Measurements from ENCODE around the gene CEP89.
"Not testable (repeated sequence)": the region's sequence is repeated elsewhere in the genome, so short reads cannot be mapped to it uniquely, and the experiment has no call there.

The CEP89 gene

DNA sequence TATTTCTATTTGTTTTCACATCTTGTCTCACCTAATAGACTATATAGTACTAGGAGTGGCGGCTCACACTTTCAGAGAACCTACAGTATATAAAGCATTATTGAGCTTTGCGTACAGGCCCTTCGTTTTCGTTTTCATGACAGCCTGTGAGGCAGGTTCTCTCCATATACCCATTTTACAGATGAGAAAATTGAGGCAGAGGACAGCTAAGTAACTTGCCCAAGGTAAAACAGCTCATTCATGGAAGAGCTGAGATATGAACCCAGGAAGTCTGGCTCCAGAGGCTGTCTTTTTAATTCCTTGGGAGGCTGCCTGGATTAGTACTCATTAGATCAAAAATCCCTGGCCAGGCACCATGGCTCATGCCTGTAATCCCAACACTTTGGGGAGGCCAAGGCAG is 29.2 kb upstream of the CEP89 start:
- Histone ChIP-seq H4K20me1 (ENCODE audit: insufficient read depth, low read length) (no peaks in the 10 kb centered on the region), H3K4me2 (ENCODE audit: low read length) (no peak overlapping the region), H3K79me2 (ENCODE audit: low read length) (no peaks in the 10 kb centered on the region), H3K9me3 (ENCODE audit: insufficient read depth, low read length) (no peaks in the 10 kb centered on the region), H3K27ac (ENCODE audit: low read length) (no peak overlapping the region), H2AFZ (ENCODE audit: low read depth, low read length) (no peak overlapping the region), H3K4me3 (ENCODE audit: low read length) (no peak overlapping the region), H3K4me1 (ENCODE audit: low read length) (no peaks in the 10 kb centered on the region), H3K27me3 (ENCODE audit: low read depth, low read length) (no peaks in the 10 kb centered on the region), H3K36me3 (replicated peaks; ENCODE audit: low read depth, low read length) (no peaks in the 10 kb centered on the region), H3K9ac (ENCODE audit: low read length) (no peak overlapping the region)
- no peak for TF ChIP-seq CTCF (IDR thresholded peaks at IDR 0.05; ENCODE audit: low read depth, low read length)
- no peak for TF ChIP-seq EZH2phosphoT487 (IDR thresholded peaks at IDR 0.05; ENCODE audit: low read depth)

GRCh38 chr19:33000510-33000909 is 28.8 kb upstream of the CEP89 start:
- no peak overlapping the region for H3K4me3 ChIP-seq (ENCODE audit: low read length)
- H3K4me1 ChIP-seq (ENCODE audit: low read length): no peaks in the 10 kb centered on the region
- no peak for TF ChIP-seq EZH2phosphoT487 (IDR thresholded peaks at IDR 0.05; ENCODE audit: low read depth)
- no peak for TF ChIP-seq CTCF (IDR thresholded peaks at IDR 0.05; ENCODE audit: low read depth, low read length)
- no peaks in the 10 kb centered on the region for H3K36me3 ChIP-seq (replicated peaks; ENCODE audit: low read depth, low read length)
- no peaks in the 10 kb centered on the region for H3K79me2 ChIP-seq (ENCODE audit: low read length)
- no peaks in the 10 kb centered on the region for H3K27me3 ChIP-seq (ENCODE audit: low read depth, low read length)
- no peak overlapping the region for H3K9ac ChIP-seq (ENCODE audit: low read length)
- no peak overlapping the region for H2AFZ ChIP-seq (ENCODE audit: low read depth, low read length)
- H3K4me2 ChIP-seq (ENCODE audit: low read length): no peak overlapping the region
- H3K9me3 ChIP-seq (ENCODE audit: insufficient read depth, low read length): no peaks in the 10 kb centered on the region
- H4K20me1 ChIP-seq (ENCODE audit: insufficient read depth, low read length): no peaks in the 10 kb centered on the region
- H3K27ac ChIP-seq (ENCODE audit: low read length): no peak overlapping the region

- no peak overlapping the region for H3K4me2 ChIP-seq (ENCODE audit: low read length)
- H3K36me3 ChIP-seq (replicated peaks; ENCODE audit: low read depth, low read length): no peaks in the 10 kb centered on the region
- no peaks in the 10 kb centered on the region for H4K20me1 ChIP-seq (ENCODE audit: insufficient read depth, low read length)
- no peak overlapping the region for H3K4me3 ChIP-seq (ENCODE audit: low read length)
- no peak overlapping the region for H3K27ac ChIP-seq (ENCODE audit: low read length)
- no peak overlapping the region for H3K9ac ChIP-seq (ENCODE audit: low read length)
- H3K79me2 ChIP-seq (ENCODE audit: low read length): no peaks in the 10 kb centered on the region
- H3K27me3 ChIP-seq (ENCODE audit: low read depth, low read length): no peaks in the 10 kb centered on the region
- no peaks in the 10 kb centered on the region for H3K4me1 ChIP-seq (ENCODE audit: low read length)
- TF ChIP-seq EZH2phosphoT487 (IDR thresholded peaks at IDR 0.05; ENCODE audit: low read depth) (no peak), CTCF (IDR thresholded peaks at IDR 0.05; ENCODE audit: low read depth, low read length) (no peak)
- no peak overlapping the region for H2AFZ ChIP-seq (ENCODE audit: low read depth, low read length)
- no peaks in the 10 kb centered on the region for H3K9me3 ChIP-seq (ENCODE audit: insufficient read depth, low read length)
These were observed 27.0 kb upstream of the CEP89 start for GRCh38 chr19:32998722-32999121.

GRCh38 chr19:32997716-32998355 is 26.1 kb upstream of the CEP89 start:
- Histone ChIP-seq H2AFZ (ENCODE audit: low read depth, low read length) (no peak overlapping the region), H3K79me2 (ENCODE audit: low read length) (no peaks in the 10 kb centered on the region), H4K20me1 (ENCODE audit: insufficient read depth, low read length) (no peaks in the 10 kb centered on the region), H3K27me3 (ENCODE audit: low read depth, low read length) (no peaks in the 10 kb centered on the region), H3K4me2 (ENCODE audit: low read length) (no peak overlapping the region), H3K4me3 (ENCODE audit: low read length) (no peak overlapping the region), H3K27ac (ENCODE audit: low read length) (no peak overlapping the region), H3K9ac (ENCODE audit: low read length) (no peak overlapping the region), H3K9me3 (ENCODE audit: insufficient read depth, low read length) (no peaks in the 10 kb centered on the region), H3K4me1 (ENCODE audit: low read length) (no peaks in the 10 kb centered on the region), H3K36me3 (replicated peaks; ENCODE audit: low read depth, low read length) (no peaks in the 10 kb centered on the region)
- no peak for TF ChIP-seq CTCF (IDR thresholded peaks at IDR 0.05; ENCODE audit: low read depth, low read length)
- TF ChIP-seq EZH2phosphoT487 (IDR thresholded peaks at IDR 0.05; ENCODE audit: low read depth): no peak

- not testable (repeated sequence) for H3K9me3 ChIP-seq (ENCODE audit: insufficient read depth, low read length); H3K79me2 ChIP-seq (ENCODE audit: low read length); H3K36me3 ChIP-seq (replicated peaks; ENCODE audit: low read depth, low read length); H2AFZ ChIP-seq (ENCODE audit: low read depth, low read length); H3K27ac ChIP-seq (ENCODE audit: low read length); H3K4me3 ChIP-seq (ENCODE audit: low read length); H4K20me1 ChIP-seq (ENCODE audit: insufficient read depth, low read length); H3K4me1 ChIP-seq (ENCODE audit: low read length); H3K27me3 ChIP-seq (ENCODE audit: low read depth, low read length); H3K9ac ChIP-seq (ENCODE audit: low read length); H3K4me2 ChIP-seq (ENCODE audit: low read length)
These were observed 25.3 kb upstream of the CEP89 start for GRCh38 chr19:32997061-32997464.

DNA sequence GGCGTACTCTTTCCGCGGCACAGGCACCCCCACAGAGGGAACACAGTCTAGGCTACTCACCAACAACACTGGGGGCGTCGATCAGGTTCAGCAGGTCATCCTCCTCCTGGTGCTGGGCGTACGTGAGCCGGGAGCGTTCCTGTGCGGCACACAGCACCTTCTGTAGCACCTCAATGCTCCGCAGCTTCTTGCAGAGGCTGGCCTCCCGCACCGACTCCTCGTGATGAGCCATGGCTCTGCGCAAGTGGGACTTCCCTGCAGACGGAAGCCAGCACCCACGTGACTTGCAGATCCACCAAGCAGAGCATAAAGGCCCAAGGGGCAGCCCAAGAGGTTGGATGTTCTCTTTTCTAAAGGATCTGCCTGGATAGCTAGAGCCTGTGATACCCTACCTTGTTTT is 24.2 kb upstream of the CEP89 start:
- H2AFZ ChIP-seq (ENCODE audit: low read depth, low read length); H3K4me1 ChIP-seq (ENCODE audit: low read length); H3K27me3 ChIP-seq (ENCODE audit: low read depth, low read length); H3K9ac ChIP-seq (ENCODE audit: low read length); H3K27ac ChIP-seq (ENCODE audit: low read length); H3K36me3 ChIP-seq (replicated peaks; ENCODE audit: low read depth, low read length); H3K4me2 ChIP-seq (ENCODE audit: low read length); H3K79me2 ChIP-seq (ENCODE audit: low read length); H3K9me3 ChIP-seq (ENCODE audit: insufficient read depth, low read length); H4K20me1 ChIP-seq (ENCODE audit: insufficient read depth, low read length); H3K4me3 ChIP-seq (ENCODE audit: low read length): not testable (repeated sequence)

Measured in OCI-LY3 (cell line).